HFF-Myc (cell line): Measurements from ENCODE around the gene AHNAK.

ENCODE experiments used
- DNase-seq: peaks from one replicate; pipeline ENCODE4 v3.0.0-alpha.2; 2011; ENCODE audit warnings: low read depth; ENCODE audit errors: extremely low read depth
- H3K4me3 ChIP-seq: replicated peaks from 2 replicates; pipeline ENCODE4 v1.5.1; 2011; ENCODE audit warnings: low read depth, mild to moderate bottlenecking, control low read depth, low read length
- TF ChIP-seq, protein P1 (sequence below): IDR thresholded peaks from 2 replicates; pipeline ENCODE4 v1.5.1; 2012; ENCODE audit warnings: mild to moderate bottlenecking, low read depth, low read length, control low read depth; ENCODE audit errors: missing control alignments

Gene AHNAK

DNA sequence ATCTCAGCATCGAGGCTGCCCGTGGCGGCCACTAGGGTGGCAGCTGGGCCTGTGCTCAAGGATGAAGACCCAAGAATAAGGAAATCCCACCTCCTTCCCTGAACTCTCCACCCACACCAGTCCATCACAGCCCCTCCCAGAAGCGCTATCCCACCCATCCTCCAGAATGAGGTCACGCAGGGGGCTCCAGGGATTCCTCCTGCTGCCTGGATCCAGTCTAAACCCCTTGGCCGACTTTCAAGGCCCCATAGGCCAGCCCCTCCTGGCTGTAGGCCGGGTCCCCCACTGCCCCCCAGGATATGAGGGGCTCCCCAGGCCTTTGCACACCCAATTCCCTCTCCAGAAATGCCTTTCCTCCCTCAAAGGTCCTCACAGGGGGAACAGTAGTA, 146.7 kb downstream of the AHNAK start:
- TF ChIP-seq, protein P1, sequence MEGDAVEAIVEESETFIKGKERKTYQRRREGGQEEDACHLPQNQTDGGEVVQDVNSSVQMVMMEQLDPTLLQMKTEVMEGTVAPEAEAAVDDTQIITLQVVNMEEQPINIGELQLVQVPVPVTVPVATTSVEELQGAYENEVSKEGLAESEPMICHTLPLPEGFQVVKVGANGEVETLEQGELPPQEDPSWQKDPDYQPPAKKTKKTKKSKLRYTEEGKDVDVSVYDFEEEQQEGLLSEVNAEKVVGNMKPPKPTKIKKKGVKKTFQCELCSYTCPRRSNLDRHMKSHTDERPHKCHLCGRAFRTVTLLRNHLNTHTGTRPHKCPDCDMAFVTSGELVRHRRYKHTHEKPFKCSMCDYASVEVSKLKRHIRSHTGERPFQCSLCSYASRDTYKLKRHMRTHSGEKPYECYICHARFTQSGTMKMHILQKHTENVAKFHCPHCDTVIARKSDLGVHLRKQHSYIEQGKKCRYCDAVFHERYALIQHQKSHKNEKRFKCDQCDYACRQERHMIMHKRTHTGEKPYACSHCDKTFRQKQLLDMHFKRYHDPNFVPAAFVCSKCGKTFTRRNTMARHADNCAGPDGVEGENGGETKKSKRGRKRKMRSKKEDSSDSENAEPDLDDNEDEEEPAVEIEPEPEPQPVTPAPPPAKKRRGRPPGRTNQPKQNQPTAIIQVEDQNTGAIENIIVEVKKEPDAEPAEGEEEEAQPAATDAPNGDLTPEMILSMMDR: no peak
- no peak for DNase-seq
- H3K4me3 ChIP-seq: no peak overlapping the region

DNA sequence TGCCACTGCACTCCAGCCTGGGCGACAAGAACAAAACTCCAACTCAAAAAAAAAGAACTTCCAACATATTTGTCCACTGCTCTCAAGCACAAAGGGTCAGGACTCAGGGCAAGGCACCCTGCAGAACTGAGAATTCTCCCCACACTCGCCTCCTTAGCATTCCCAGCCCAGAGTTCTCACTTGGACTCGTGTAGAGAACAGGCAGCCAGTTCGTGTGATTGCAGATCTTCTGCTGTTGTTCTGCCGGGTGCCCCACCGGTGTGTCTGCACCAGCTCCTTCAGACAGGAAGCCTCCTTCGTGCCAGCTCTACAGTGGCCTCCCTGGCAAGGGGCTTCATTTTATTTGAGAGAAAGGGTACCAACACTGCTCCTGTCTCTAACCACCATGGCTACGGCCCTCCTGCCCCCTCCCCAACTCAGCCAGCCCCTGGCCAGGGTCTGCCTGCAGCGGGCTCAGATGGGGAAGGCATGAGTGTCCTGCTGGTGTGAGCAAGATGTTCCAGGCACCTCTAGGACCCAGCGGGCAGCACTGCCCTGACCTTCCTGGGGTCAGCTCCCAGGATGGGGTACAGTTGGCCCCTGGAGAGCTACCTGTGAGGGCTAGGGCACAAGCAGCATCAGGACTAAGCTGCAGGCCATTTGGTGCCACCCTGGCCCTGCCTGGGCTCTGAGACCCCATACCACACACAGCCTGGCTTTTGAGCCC, 147.3 kb downstream of the AHNAK start:
- no peak overlapping the region for H3K4me3 ChIP-seq
- TF ChIP-seq, protein P1: no peak
- DNase-seq: no peak

DNA sequence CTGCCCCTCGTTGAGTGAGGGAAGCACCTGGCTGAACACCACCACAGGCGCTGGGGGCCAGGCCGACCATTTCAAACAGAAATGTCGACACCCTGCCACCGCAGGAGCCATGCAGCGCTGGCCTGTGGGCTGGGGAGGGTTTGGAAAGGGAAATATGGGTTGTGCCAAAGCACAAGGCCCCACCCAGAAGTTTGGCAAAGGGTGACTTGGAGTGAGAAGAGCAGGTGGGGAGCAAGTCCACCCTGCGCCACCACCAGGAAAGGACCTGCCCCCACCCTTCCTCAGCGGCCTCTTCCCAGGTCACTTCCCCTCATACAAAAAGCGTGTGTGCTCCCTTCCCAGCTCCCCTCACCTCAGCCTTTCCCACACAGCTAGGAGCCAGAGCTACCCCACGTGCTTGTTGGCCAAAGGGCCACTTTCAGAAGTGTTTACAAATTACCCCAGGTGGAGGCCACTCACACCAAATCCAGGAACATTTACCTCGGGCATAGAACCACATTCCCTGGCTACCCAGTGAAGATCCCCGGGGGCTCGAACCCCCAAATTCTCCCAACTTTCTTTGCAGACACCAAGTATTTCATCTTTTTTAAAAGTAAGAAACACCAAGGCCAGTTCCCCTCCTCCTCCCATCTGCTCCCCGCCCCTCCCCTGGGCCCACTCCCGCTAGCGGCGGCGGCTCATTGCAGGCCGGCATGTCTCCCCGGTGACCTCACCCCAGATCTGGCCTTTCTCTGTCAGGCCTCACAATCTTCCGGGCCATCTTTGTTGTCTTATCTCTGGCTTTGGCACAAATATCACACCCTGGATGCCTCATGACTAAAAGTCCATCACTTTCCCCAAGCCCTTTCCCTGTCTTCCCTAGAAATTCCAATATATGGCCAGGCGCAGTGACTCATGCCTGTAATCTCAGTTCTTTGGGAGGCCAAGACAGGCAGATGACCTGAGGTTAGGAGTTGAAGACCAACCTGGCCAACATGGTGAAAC, 148.3 kb downstream of the AHNAK start:
- TF ChIP-seq, protein P1: no peak
- H3K4me3 ChIP-seq: no peak overlapping the region
- DNase-seq: no peak

DNA sequence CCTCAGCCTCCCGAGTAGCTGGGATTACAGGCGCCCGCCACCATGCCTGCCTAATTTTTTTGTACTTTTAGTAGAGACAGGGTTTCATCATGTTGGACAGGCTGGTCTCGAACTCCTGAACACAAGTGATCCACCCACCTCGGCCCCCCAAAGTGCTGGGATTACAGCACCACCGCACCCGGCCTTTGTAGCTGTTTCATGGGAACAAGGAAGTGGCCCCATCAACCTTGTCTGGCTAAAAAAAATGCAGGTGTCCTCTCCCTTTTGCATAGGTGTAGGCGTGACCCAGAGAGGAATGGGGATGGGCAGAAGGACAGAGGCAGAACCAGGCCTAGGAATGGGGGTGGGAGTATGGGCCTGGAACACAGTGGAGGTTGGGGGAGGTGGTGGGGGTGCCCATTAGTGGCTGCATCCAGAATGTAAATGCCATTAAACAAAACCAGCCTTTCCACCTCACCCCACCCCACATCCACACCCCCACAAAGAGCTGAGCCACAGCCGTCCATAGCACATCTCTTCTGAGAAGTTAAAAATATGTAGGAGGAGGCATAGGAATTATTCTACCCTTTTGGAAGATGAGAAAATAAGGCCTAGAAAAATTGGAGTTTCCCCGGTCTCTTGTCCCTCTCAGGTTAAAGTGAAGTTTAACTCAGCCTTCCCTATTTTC, 150.6 kb downstream of the AHNAK start:
- TF ChIP-seq, protein P1: no peak
- DNase-seq: no peak
- H3K4me3 ChIP-seq: no peak overlapping the region

DNA sequence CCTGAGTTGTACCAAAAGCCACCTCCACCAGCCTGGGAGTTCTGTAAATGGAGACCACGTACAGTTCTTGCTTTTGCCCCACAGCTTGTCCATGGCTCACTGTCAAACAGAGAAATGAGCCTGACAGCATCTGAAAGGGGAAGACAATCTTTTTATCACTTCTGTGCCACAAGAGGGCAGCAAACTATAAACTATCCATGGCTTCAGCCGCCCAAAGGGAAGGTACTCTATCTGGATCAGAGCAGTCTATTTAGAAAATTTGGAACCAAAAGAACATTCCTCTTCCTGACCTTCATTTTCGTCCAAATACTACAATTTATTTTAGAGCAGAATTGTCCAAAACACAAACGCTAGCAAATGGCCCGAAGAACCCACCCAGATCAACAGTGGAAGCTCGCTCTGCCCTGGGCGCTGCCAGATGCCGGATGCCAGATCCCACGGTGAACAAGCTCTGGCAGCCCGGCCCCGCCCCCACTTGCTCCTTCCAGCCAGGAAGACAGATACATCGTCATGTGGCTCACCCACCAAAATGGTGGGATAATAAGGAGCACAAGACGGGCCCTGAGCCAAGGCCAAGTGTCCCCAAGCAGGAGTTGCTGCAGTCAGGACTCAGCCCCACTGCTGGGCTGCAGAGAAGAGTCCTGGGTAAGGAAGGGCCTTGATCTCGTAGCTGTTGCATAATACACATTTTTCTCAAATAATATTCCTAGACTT, 151.6 kb downstream of the AHNAK start:
- DNase-seq: peak; percentile 74
- peak overlapping the region; percentile 28 for H3K4me3 ChIP-seq
- TF ChIP-seq, protein P1: peak; percentile 60

DNA sequence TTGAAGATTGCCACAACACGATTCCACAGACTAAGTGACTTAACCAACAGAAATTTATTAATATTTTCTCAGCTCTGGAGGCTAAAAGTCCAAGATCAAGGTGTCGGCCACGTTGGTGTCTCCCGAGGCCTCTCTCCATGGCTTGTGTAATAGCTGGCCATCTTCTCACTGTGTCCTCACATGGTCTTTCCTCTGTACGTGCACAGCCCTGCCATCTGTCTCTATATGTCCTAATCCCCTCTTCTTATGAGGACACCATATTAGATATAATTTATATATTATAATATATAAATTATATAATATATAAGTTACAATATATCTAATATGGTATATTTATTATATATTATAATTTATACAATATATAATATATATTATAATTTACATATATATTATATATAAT, 152.9 kb downstream of the AHNAK start:
- TF ChIP-seq, protein P1: no peak
- DNase-seq: no peak
- H3K4me3 ChIP-seq: no peak overlapping the region
